22Rv1 (cell line): ENCODE results near the gene OTUB2.

ENCODE experiments used
- ZFX ChIP-seq: fragments of 450-650 bp; IDR thresholded peaks from 2 replicates; pipeline ENCODE4 v1.6.1; 2017; ENCODE audit warnings: antibody characterized with exemption, borderline replicate concordance
- TF ChIP-seq, protein P1 (sequence below): fragments of 450-650 bp; IDR thresholded peaks from 2 replicates; pipeline ENCODE4 v1.5.1; 2017; ENCODE audit warnings: mild to moderate bottlenecking

DNA sequence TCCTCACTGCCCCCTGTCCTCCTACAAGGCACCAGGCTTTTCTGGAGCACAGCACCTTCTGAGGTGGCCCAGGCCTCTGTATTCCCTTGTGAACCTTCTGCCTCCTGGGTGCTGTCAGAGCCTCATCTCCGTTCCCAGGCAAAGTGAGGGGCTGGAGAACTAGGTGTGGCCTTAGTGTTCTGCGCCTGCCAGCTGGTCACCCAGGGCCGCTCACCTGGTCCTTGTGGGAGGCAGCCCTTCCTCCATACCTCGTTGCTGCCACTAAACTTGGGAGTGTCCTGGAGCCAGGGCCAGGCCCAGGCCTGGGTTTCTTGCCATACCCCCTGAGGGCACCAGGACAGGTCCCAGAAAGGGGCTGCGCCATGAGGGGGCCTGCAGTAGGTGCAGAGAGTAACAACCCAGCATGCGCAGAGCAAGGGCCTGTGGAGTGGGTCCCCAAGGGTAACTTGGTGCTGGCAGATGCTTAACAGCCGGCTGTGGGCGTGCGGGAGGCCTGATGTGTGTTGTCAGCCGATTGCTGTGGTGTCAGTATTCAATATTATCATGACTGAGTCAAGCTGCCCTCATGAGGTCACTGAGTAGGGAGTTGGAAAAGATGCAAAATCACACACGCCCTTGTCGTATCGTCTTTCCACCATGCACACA lies 17.1 kb downstream of the OTUB2 start:
- TF ChIP-seq, protein P1, sequence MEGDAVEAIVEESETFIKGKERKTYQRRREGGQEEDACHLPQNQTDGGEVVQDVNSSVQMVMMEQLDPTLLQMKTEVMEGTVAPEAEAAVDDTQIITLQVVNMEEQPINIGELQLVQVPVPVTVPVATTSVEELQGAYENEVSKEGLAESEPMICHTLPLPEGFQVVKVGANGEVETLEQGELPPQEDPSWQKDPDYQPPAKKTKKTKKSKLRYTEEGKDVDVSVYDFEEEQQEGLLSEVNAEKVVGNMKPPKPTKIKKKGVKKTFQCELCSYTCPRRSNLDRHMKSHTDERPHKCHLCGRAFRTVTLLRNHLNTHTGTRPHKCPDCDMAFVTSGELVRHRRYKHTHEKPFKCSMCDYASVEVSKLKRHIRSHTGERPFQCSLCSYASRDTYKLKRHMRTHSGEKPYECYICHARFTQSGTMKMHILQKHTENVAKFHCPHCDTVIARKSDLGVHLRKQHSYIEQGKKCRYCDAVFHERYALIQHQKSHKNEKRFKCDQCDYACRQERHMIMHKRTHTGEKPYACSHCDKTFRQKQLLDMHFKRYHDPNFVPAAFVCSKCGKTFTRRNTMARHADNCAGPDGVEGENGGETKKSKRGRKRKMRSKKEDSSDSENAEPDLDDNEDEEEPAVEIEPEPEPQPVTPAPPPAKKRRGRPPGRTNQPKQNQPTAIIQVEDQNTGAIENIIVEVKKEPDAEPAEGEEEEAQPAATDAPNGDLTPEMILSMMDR, result no peak
- TF ChIP-seq ZFX, result no peak
